HFF-Myc (cell line): ENCODE results near the gene CARM1.
"Not testable (repeated sequence)": the region's sequence is repeated elsewhere in the genome, so short reads cannot be mapped to it uniquely, and the experiment has no call there.

ENCODE experiments used
- DNase-seq: peaks from one replicate; pipeline ENCODE4 v3.0.0-alpha.2; 2011; ENCODE audit warnings: low read depth; ENCODE audit errors: extremely low read depth
- H3K4me3 ChIP-seq: replicated peaks from 2 replicates; pipeline ENCODE4 v1.5.1; 2011; ENCODE audit warnings: low read depth, mild to moderate bottlenecking, control low read depth, low read length
- CTCF ChIP-seq: IDR thresholded peaks from 2 replicates; pipeline ENCODE4 v1.5.1; 2012; ENCODE audit warnings: mild to moderate bottlenecking, low read depth, low read length, control low read depth; ENCODE audit errors: missing control alignments

Gene CARM1

GRCh38 chr19:10848230-10848856, 23.0 kb upstream of the CARM1 start, which contains the start of gene C19orf38:
Gene C19orf38 (plus strand): TSS chr19:10848415. CDS start chr19:10848509, 94 bp downstream.
- no peak within 1 kb of the TSS for H3K4me3 ChIP-seq
- no peak for TF ChIP-seq CTCF
- DNase-seq, result no peak

GRCh38 chr19:10850631-10851030, 20.7 kb upstream of the CARM1 start:
- no peak for TF ChIP-seq CTCF
- H3K4me3 ChIP-seq, result no peak overlapping the region
- DNase-seq, result no peak

- TF ChIP-seq CTCF, result no peak
- H3K4me3 ChIP-seq, result no peak overlapping the region
- no peak for DNase-seq
Measured at GRCh38 chr19:10852098-10852800, 19.1 kb upstream of the CARM1 start.

- DNase-seq, result no peak
- no peak overlapping the region for H3K4me3 ChIP-seq
- TF ChIP-seq CTCF, result no peak
Measured at GRCh38 chr19:10852941-10853340, 18.4 kb upstream of the CARM1 start.

- no peak for DNase-seq
- TF ChIP-seq CTCF, result no peak
- no peak overlapping the region for H3K4me3 ChIP-seq
Measured at GRCh38 chr19:10854350-10855089, 16.8 kb upstream of the CARM1 start.

GRCh38 chr19:10855879-10856522, 15.4 kb upstream of the CARM1 start:
- TF ChIP-seq CTCF, result peak; percentile 62
- H3K4me3 ChIP-seq, result no peak overlapping the region
- no peak for DNase-seq

GRCh38 chr19:10856899-10857298, 14.5 kb upstream of the CARM1 start:
- DNase-seq, result not testable (repeated sequence)

More at GRCh38 chr19:10856899-10857298, 14.5 kb upstream of the CARM1 start:
- H3K4me3 ChIP-seq, result not testable (repeated sequence)
